Pancreas (tissue), 10 donors: ENCODE results near the gene ACKR3. TPM values are rescaled to one million over a fixed set of nuclear protein-coding genes. Genes with fewer than 3 reads are reported as not detected.

Experiments used
- ATAC-seq, 4 donors: fragments of 200-7000 bp; cut with Tn5 transposase; one replicate each; pipeline versions ENCODE4 v1.8.0 to v1.9.1; 2020; ENCODE audit warnings: mild to moderate bottlenecking in 4 of 4, moderate library complexity in 4 of 4
- DNase-seq, 6 donors: peaks; one replicate each; pipeline ENCODE4 v3.0.0-alpha.2; 2020
- FAIRE-seq: peaks from 2 replicates; lab custom pipeline; 2012; peaks lifted over from hg19 to GRCh38; lab: Jason Lieb, UNC
- H3K27ac ChIP-seq, 4 donors: fragments of 200-600 bp; sonication (generic); 1 replicate in 3 of 4; 2 replicates in 1 of 4; pipeline versions ENCODE4 v1.5.0 to v1.8.0; 2020
- H3K27me3 ChIP-seq, 4 donors: fragments of 200-600 bp; one replicate each; pipeline ENCODE4 v1.8.0; 2021
- H3K36me3 ChIP-seq, 3 donors: fragments of 200-600 bp; sonication (generic) in 1 of 3; one replicate each; pipeline versions ENCODE4 v1.5.0 to v1.8.0; 2020 to 2021
- H3K4me1 ChIP-seq, 3 donors: fragments of 200-600 bp; one replicate each; pipeline ENCODE4 v1.8.0; 2021
- H3K4me3 ChIP-seq, 4 donors: fragments of 200-600 bp; sonication (generic) in 2 of 4; one replicate each; pipeline versions ENCODE4 v1.5.0 to v1.8.0; 2020 to 2021
- H3K9me3 ChIP-seq, 4 donors: fragments of 200-600 bp; one replicate each; pipeline ENCODE4 v1.8.0; 2021
- CTCF ChIP-seq, 4 donors: fragments of 200-600 bp; sonication (generic) in 3 of 4; IDR thresholded peaks; one replicate each; pipeline versions ENCODE4 v1.5.0 to v1.8.0; 2021; ENCODE audit warnings: antibody characterized with exemption in 4 of 4
- WGBS, 2 donors: extraction: QIAGEN DNeasy Blood & Tissue Kit; methylation state at CpG; one replicate each; pipeline ENCODE4 v1.1.7; 2013; 5-methylcytosine and 5-hydroxymethylcytosine counted together
- intact Hi-C, 3 donors: fragments of 100-400 bp; cut with DNase I; formaldehyde crosslinking; loops; one replicate each; pipeline versions ENCODE4 v1.11.1 to v1.14.2; 2022
- polyA plus RNA-seq, 2 donors: library from polyadenylated mRNA; stranded (reverse); fragments of 200-250 nt; gene quantifications; one replicate each; pipeline ENCODE4 v1.2.3, GENCODE V29; 2013
- total RNA-seq, 6 donors: library from RNA; stranded (reverse); fragmentation: NEBNext Ultra II Directional in 4 of 6; extraction: Animal tissue kit (Norgen Biotek cat#: 25700) in 4 of 6; gene quantifications; one replicate each; pipeline versions ENCODE4 v1.2.1 to v1.2.4, GENCODE V29; 2021 to 2023
- donor health status: healthy with polysubstance abuse.
- donor health status: DM: no; HTN: no; CAD: no; lungs with moderate emphysema.
- donor health status: DM: no; HTN: no; CAD: no.
- donor health status: control.
- donor health status: control.
- donor health status: Bipolar disorder and iron deficiency.
- donor health status: DM: yes; HTN: yes; CAD: no.
- donor health status: DM: no; HTN: no; CAD: no.
- donor health status: DM: no; HTN: no; CAD: no.
- donor health status: DM: yes; HTN: yes; CAD: no.

ACKR3 gene
- total and polyA plus RNA-seq, 8 donors: 6.2 to 30.3 (median 12.9) TPM

DNA sequence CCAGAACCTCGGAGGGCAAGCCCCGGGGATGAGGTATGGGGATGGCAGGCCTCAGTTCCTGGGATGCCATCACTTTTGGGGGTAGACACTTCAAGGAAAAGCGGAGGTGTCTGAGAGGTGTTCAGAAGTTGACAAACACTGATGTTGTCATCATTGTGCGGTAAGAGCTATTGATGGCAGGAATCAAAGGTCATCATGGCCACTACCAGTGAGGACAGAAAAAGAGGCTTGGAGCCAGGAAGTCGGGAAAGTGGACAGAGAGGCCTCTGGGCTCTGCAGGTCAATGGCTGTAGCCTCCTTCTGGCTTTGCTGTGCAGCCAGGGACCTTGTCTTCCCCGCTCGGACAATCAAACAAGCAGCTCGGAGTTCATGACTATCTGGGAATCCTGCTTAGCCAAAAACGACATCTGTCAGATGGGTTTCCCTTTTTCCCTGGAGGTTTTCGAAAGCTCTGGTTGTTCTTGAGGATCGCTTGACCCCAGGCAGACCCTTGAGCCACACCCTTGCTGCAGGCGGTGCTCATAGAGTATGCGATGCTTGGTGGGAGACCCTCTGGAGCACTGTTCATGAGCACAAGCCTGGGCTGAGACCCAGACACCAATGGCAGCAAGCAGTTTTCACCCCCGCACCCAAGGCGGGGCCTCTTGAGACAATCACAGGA is 19.4 kb downstream of the ACKR3 start:
- Histone ChIP-seq H3K4me3 (no peak overlapping the region), H3K27ac (no peak overlapping the region), H3K36me3 (no peaks in the 10 kb centered on the region), H3K4me1 (no peaks in the 10 kb centered on the region), H3K9me3 (no peaks in the 10 kb centered on the region), H3K27me3 (no peaks in the 10 kb centered on the region)
- WGBS, 2 donors: 92 to 93% methylated on average over 15 of the region's 15 CpGs
- FAIRE-seq (no peak), DNase-seq (peak in 1 of 6 donors; percentile 23), ATAC-seq (no peak)
- TF ChIP-seq CTCF (IDR thresholded peaks at IDR 0.05): no peak
- intact Hi-C loops: no loop called here

- Histone ChIP-seq H3K27me3 (no peaks in the 10 kb centered on the region), H3K4me1 (no peaks in the 10 kb centered on the region), H3K4me3 (no peak overlapping the region), H3K27ac (no peak overlapping the region), H3K9me3 (no peaks in the 10 kb centered on the region), H3K36me3 (no peaks in the 10 kb centered on the region)
- no peak for TF ChIP-seq CTCF (IDR thresholded peaks at IDR 0.05)
- intact Hi-C loops: no loop called here
- no peak for FAIRE-seq
- no peak for ATAC-seq
- 90 to 92% methylated on average over 8 of the region's 8 CpGs for WGBS, 2 donors
- DNase-seq: no peak
Measured at GRCh38 chr2:236590846-236591245, 21.2 kb downstream of the ACKR3 start.

DNA sequence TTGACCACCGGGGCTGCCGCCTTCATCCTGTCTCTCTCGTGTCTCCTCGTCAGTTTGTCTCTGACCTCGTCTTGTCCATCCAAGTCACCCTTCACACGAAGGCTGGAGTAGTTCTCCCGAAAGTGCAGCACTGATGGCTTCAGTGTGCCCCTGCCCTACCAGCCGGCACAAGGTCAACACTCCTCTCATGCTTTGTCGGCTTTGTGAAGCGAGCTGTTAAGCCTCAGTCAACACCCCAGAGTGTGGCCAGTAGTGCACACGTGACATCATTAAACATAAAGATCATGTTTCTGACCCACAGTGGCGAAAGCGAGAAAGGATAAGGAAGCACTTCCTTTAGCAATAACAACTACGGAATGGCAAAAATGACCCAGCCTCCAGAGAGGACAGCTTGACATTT is 23.2 kb downstream of the ACKR3 start:
- no peaks in the 10 kb centered on the region for H3K27me3 ChIP-seq
- intact Hi-C loops: no loop called here
- no peaks in the 10 kb centered on the region for H3K36me3 ChIP-seq
- no peak for FAIRE-seq
- no peak overlapping the region for H3K27ac ChIP-seq
- peak; percentile 47 to 64 (median 60) for ATAC-seq
- H3K4me1 ChIP-seq: peaks cover under 1 to 8% (median 4%) of the 10 kb centered on the region in 3 donors
- WGBS, 2 donors: 67 to 74% methylated on average over 14 of the region's 14 CpGs
- no peak overlapping the region for H3K4me3 ChIP-seq
- peak in 1 of 6 donors; percentile 15 for DNase-seq
- H3K9me3 ChIP-seq: no peaks in the 10 kb centered on the region
- no peak for TF ChIP-seq CTCF (IDR thresholded peaks at IDR 0.05)

DNA sequence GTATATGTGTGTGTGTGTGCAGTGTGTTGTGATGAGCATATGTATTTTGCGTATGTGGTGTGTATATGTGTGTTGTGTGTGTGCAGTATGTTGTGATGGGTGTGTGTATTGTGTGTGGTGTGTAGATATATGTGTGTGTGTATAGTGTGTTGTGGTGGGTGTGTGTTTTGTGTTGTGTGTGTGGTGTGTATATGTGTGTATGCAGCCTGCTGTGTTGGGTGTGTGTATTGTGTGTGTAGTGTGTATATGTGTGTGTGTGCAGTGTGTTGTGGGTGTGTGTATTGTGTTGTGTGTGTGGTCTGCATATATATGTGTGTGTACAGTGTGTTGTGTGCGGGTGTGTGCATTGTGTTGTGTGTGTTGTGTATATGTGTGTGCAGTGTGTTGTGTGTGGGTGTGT is 23.9 kb downstream of the ACKR3 start:
- Histone ChIP-seq H3K4me1 (peaks cover 4 to 11% (median 5%) of the 10 kb centered on the region in 3 donors), H3K9me3 (no peaks in the 10 kb centered on the region), H3K27ac (no peak overlapping the region), H3K4me3 (no peak overlapping the region), H3K27me3 (no peaks in the 10 kb centered on the region), H3K36me3 (no peaks in the 10 kb centered on the region)
- intact Hi-C loops: no loop called here
- DNase-seq: no peak
- no peak for ATAC-seq
- no peak for FAIRE-seq
- WGBS, 2 donors: 91 to 97% methylated on average over 2 of the region's 2 CpGs
- no peak for TF ChIP-seq CTCF (IDR thresholded peaks at IDR 0.05)

DNA sequence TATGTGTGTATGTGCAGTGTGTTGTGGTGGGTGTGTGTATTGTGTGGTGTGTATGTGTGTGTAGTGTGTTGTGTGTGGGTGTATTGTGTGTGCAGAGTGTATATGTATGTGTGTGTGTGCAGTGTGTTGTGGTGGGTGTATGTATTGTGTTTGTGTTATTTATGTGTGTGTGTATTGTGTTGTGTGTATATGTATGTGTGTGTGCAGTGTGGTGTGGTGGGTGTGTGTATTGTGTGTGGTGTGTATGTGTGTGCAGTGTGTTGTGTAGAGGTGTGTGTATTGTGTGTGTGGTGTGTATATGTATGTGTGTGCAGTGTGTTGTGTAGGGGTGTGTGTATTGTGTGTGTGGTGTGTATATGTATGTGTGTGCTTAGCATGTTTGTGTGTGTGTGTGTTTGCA is 24.3 kb downstream of the ACKR3 start:
- Histone ChIP-seq H3K27me3 (no peaks in the 10 kb centered on the region), H3K4me3 (no peak overlapping the region), H3K27ac (no peak overlapping the region), H3K36me3 (no peaks in the 10 kb centered on the region), H3K4me1 (peaks cover 4 to 11% (median 5%) of the 10 kb centered on the region in 3 donors), H3K9me3 (no peaks in the 10 kb centered on the region)
- TF ChIP-seq CTCF (IDR thresholded peaks at IDR 0.05): no peak
- FAIRE-seq (no peak), ATAC-seq (no peak), DNase-seq (no peak)
- intact Hi-C loops: no loop called here
